HFFc6 (cell line): ENCODE measurements around the gene CCDC106. TPM values are rescaled to one million over a fixed set of nuclear protein-coding genes. Genes with fewer than 3 reads are reported as not detected.

Experiments
- DNase-seq: peaks from one replicate; pipeline ENCODE4 v3.0.0-alpha.2; 2018
- H3K27ac Mint-ChIP-seq: 2 replicates; pipeline ENCODE4 v1.8.0; 2020; ENCODE audit warnings: mild to moderate bottlenecking, mixed read lengths
- H3K27me3 Mint-ChIP-seq: 2 replicates; pipeline ENCODE4 v1.8.0; 2021; ENCODE audit warnings: mild to moderate bottlenecking, moderate library complexity, mixed read lengths; ENCODE audit not compliant: insufficient read depth
- H3K36me3 Mint-ChIP-seq: 2 replicates; pipeline ENCODE4 v1.8.0; 2021; ENCODE audit warnings: low read depth, mixed read lengths
- H3K4me1 Mint-ChIP-seq: 2 replicates; pipeline ENCODE4 v1.8.0; 2020; ENCODE audit warnings: low read depth, mixed read lengths
- H3K4me3 Mint-ChIP-seq: 2 replicates; pipeline ENCODE4 v1.8.0; 2020; ENCODE audit warnings: mild to moderate bottlenecking, moderate library complexity, mixed read lengths
- H3K9me3 Mint-ChIP-seq: 2 replicates; pipeline ENCODE4 v1.8.0; 2020; ENCODE audit warnings: mild to moderate bottlenecking, mixed read lengths
- CTCF ChIP-seq: fragments of 200-600 bp; sonication (generic); IDR thresholded peaks from 2 replicates; pipeline ENCODE4 v1.5.0; 2021; ENCODE audit warnings: antibody characterized with exemption, mild to moderate bottlenecking
- total RNA-seq, 6 experiments: library from RNA; stranded (reverse); fragmentation: NEBNext Ultra II Directional; extraction: Animal tissue kit (Norgen Biotek cat#: 25700); gene quantifications; 2 replicates in 1 of 6; 3 replicates in 5 of 6; pipeline ENCODE4 v1.2.3, GENCODE V29; 2021

CCDC106 gene
- total RNA-seq, 6 experiments from 2014 or later, result 12.9 to 17.4 (median 14.0) TPM

GRCh38 chr19:55686311-55687050 is 38.5 kb downstream of the CCDC106 start:
- no peak for DNase-seq
- Mint-ChIP-seq H3K36me3 (no peaks in the 10 kb centered on the region), H3K4me3 (no peak overlapping the region), H3K27ac (no peak overlapping the region; the same call in 1 of the 2 replicates), H3K27me3 (peaks cover 3% of the 10 kb centered on the region), H3K4me1 (peaks cover 3% of the 10 kb centered on the region; the same call in 1 of the 2 replicates), H3K9me3 (no peaks in the 10 kb centered on the region)
- no peak for TF ChIP-seq CTCF

GRCh38 chr19:55687281-55688201 is 39.5 kb downstream of the CCDC106 start:
- no peak for TF ChIP-seq CTCF
- Mint-ChIP-seq H3K4me1 (no peaks in the 10 kb centered on the region), H3K9me3 (no peaks in the 10 kb centered on the region), H3K27me3 (peaks cover 3% of the 10 kb centered on the region), H3K27ac (peak overlapping the region; percentile 5; the same call in 1 of the 2 replicates), H3K4me3 (no peak overlapping the region), H3K36me3 (no peaks in the 10 kb centered on the region)
- no peak for DNase-seq

- H3K4me3 Mint-ChIP-seq, result no peak overlapping the region
- H3K9me3 Mint-ChIP-seq, result no peaks in the 10 kb centered on the region
- TF ChIP-seq CTCF, result no peak
- H3K27ac Mint-ChIP-seq, result no peak overlapping the region
- H3K27me3 Mint-ChIP-seq, result peaks cover 3% of the 10 kb centered on the region
- H3K4me1 Mint-ChIP-seq, result no peaks in the 10 kb centered on the region
- DNase-seq, result no peak
- H3K36me3 Mint-ChIP-seq, result no peaks in the 10 kb centered on the region; the same call in 1 of the 2 replicates
Observed at GRCh38 chr19:55688422-55689218, 40.6 kb downstream of the CCDC106 start.

- H3K36me3 Mint-ChIP-seq, result no peaks in the 10 kb centered on the region; the same call in 1 of the 2 replicates
- H3K4me3 Mint-ChIP-seq, result no peak overlapping the region
- peaks cover 3% of the 10 kb centered on the region for H3K27me3 Mint-ChIP-seq
- no peak overlapping the region for H3K27ac Mint-ChIP-seq
- TF ChIP-seq CTCF, result no peak
- no peaks in the 10 kb centered on the region for H3K9me3 Mint-ChIP-seq
- no peaks in the 10 kb centered on the region for H3K4me1 Mint-ChIP-seq
- DNase-seq, result no peak
Observed at GRCh38 chr19:55689411-55690108, 41.5 kb downstream of the CCDC106 start.
